GM21737 (cell line): Measurements from ENCODE around the gene CAPN15.

Experiments
- ATAC-seq: cut with Tn5 transposase; IDR thresholded peaks from one replicate; pipeline ENCODE4 v1.9.1; 2021; ENCODE audit warnings: mild to moderate bottlenecking, moderate library complexity; ENCODE audit not compliant: unreplicated experiment

Gene CAPN15

DNA sequence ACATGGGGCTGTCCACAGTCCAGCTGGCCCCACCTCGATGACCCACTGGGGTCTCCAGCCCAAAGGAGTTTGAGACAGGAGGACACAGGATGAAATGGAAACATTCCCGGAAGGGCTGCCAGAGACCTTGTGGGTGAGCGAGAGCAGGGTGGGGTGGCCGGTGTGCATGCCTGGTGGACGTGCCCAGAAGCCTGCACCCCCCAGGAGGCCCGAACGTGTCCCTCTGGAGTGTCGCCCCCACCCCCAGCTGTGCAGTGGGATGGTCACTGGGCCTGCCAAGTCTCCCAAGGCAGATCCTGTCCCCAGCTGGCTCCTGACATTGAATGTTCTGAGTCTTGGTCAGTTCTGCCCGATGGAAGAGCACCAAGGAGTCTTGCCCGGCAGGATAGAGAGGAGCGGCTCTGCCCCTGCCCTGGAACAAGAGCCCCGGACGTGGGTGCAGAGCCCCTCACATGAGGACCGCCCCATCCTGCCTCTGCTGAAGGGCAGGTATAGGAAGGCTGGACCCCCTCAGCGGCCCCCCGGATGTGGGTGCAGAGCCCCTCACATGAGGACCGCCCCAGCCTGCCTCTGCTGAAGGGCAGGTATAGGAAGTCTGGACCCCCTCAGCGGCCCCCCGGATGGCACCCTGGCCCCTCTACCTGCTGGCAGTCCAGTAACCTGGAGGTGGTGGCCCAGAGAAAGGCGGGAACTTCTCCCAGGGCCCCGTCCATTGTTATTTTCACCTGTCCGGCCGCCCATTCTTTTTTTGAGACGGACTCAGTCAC lies 3.1 kb upstream of the CAPN15 start:
- ATAC-seq, result no peak

- ATAC-seq, result no peak
These were observed 2.4 kb upstream of the CAPN15 start for GRCh38 chr16:525123-525519.

GRCh38 chr16:525520-526180 lies 1.9 kb upstream of the CAPN15 start:
- no peak for ATAC-seq

DNA sequence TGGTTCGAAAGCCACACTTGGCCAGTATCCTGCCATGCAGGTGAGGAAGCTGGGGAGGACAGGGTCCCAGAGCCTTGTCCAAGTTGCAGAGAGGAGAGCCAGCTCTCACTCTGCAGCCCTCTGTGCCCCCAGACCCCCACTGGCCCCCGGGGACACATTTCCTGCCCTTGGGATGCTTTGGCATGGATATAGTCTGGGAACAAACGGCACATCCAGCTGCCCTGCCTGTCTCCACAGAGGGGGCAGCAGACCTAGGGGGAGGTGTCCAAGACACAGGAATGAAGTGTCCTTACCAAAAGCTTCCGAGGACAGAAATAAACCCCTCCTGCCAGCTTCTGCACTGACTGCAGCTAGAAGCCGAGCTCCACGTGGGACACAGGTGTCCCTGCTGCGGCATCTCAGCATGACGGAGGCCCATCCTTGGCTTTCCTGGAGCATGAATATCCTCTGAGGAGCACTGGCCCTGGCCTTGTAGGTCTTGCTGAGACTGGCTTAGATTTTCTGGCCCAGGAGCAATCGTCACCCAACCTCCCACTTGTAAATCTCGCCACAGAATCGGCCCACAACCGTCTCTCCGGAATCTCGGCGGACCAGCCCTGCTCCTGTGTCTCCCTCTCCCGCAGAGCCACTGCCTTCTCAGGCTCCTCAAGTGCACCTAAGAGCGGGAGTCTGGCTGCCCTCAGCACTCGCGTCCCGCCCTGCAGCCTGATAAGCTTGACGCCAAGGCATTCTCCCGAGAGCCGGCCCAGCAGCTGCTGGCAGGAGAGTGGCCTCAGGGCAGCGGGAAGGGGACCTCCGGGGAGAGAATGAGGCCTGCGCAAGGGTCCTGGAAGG lies 1.1 kb upstream of the CAPN15 start:
- no peak for ATAC-seq

- ATAC-seq, result peak; percentile 9
These were observed 849 bp downstream of the CAPN15 start for GRCh38 chr16:528111-529011.

- no peak for ATAC-seq
These were observed 1.6 kb downstream of the CAPN15 start for GRCh38 chr16:529012-529575.

- ATAC-seq, result no peak
These were observed 2.8 kb downstream of the CAPN15 start for GRCh38 chr16:530111-530817.

DNA sequence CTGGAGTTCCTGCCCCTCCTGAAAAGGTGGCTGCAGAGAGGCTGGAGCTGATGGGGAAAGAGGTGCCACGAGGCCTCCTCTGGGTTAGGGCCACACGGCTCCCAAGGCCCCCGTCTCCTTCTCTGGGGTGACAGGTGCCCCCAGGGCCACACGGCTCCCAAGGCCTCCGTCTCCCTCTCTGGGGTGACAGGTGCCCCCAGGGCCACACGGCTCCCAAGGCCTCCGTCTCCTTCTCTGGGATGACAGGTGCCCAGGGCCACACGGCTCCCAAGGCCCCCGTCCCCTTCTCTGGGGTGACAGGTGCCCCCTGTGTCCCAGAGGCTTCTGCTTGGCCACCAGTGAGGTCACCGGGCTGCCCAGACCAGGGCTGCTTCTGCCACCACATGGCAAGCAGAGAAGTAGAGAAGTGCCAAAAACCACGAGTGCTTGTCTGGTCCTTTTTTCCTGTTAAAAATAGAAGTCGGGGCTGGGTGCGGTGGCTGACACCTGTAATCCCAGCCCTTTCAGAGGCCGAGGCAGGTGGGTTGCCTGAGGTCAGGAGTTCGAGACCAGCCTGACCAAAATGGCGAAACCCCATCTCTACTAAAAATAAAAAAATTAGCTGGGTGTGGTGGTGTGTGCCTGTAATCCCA lies 4.1 kb downstream of the CAPN15 start:
- no peak for ATAC-seq

DNA sequence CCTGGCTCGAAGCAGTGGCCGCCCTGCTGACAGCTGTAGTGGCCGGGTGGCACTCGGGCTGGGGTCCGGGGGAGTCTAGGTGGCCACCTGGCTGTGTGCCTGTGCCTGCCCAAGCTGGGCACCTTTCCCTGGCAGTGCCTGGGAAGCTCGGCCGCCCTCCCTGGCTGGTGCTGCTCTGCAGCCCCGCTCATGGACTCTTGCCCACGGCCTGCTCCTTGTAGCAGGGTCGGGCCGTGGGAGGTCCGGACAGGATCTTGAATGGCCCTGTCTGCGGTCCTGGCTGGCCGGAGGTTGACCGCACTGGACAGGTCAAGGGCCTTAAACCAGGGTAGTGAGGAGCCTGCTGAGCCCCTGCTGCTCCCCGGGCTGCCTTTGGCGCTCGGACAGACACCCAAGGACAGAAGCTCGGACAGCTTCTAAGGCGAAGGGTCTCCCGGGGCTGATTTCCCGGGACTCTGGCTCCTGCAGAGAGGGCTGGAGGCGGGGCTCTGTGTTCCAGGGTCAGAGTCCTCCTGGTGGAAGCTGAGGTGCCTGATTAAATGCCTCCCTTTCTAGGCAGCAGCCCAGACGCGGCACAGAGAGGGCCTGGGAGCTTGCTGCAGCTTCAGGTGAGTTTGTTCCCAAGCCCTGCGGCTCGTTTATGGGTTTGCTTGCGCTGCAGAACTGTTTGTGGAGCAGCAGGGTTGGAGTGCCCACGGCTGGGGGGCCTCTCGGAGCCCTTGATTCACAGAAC lies 6.0 kb downstream of the CAPN15 start:
- no peak for ATAC-seq

DNA sequence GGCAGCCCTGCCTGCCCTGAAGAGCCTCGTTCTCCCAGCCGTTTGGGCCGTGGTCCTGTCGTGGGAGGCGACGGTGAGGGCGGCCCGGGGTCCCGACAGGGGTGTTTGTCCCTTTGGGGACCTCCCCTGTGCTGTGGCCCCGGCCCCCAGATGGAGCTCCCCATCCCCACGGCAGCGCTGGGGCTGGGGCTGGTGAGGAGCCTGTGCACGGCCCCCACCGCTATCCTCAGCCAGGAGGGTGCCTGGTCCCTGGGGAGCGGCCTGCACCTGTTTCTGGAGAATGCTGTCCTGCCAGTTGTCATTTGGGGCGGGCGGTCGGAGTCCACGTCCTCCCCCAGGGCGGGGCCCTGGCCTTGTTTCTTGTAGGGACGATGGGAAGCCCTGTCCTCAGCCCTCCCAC lies 6.6 kb downstream of the CAPN15 start:
- ATAC-seq, result no peak

DNA sequence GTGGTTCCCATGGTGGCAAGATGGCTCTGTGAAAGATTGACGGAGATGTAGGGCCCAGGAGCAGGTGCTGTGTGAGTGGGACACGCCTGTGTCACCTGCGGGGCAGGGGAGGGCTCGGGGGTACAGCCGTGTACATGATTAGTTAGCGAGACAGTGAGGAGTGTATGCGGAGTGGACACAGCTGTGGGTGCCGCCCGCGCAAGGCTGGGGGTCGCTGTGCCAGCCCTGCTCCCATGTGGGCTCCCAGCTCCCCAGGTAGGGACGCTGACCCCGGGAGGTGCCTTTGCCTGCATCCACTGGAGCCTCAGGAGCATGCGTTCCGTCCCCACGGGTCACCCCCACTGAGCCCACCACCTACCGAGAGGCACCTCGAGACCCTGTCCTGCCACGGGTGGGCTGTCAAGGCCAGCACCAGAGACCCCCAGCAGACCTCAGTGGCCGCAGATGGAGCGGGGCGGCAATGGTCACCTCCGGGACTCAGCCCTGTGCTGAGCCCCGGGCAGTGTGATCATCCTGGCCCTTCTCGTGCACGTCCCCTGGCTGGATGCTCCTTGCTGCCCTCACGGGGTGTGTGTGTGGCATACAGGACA lies 7.4 kb downstream of the CAPN15 start:
- ATAC-seq, result no peak

DNA sequence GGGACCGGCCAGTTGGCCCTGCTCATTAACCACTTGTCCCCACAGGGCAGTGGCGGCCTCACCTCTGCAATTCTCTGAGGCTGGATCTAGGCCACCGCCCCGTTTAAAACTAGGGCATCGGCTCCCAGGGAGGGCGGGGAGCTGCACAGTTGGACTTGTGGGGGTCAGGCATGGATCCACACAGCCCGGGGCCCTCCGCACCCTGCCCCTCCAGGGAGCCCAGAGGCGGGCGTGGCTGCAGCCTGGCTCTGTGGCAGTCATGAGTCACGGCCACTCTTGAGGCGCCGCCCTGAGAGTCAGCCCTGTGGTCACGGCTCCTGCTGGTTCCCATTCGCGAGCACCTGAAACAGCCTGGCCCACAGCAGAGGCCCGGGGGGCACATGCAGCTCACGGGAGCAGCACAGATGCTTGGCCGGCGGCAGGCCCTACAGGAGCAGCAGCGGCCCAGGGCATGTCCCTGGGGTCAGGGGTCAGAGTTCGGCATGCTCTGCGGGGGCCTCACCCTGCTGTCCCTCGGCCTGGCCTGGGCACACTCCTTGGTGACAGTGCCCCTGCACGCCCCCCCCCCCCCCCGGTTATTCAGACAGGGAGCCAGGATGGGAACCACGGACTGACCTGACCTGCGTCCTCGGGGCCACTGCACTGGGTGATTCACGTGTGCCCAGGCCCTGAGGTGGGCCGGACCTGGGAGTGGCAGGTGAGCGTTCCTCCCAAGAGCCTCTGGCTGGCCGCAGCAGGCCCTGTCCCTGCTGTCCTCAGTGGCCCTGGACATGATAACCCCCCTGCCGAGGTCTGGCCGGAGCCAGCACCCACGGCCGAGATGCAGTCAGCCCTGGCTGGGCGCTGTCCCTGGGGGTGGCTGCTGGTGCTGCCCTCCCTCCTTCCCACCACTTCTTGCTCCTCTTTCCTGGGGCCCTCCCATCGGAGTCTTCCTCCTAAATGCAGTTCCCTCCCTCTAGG lies 8.2 kb downstream of the CAPN15 start:
- ATAC-seq, result no peak

- no peak for ATAC-seq
These were observed 9.2 kb downstream of the CAPN15 start for GRCh38 chr16:536746-537145.

DNA sequence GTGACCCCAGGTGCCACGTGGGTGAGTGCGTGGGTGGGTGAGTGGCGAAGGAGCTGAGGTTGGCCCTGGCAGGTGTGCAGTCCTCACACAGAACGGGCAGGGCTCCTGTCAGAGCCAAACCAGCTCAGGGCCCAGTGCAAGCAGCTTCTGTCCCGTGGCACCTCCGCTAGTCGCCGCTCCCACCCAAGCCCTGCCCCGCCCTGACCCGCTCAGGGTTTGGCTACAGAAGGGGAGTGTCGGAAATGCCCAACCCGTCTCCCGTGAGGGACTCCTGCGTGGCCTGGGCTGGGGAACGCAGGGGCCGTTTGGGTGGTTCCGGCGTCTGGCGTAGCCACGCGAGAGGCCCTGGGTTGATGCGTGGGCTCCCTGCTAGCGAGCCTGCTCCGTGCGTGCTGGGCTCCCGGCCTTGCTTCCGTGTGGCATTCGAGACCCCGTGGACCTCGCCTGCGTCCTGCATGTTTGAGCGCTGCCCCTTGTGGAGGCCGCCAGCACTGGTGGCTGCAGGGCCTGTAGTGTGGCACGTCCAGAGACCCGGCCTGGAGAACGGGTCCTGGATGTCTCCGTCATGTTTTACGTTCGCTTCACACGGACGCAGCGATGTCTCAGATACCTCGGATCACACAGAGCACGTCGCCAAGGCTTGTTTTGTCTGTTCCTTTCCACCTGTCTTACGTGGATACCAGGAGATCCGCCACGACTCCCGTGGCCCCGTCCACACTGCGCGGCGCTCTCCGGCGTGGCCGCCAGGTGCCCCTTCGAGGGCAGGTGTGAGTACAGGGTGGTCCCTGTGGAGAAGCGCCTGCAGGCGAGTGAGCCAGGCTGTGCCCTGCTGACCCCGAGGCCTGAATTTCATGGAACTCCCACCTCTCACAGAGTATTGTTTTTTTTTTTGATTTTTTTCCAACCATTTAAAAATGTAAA lies 10.2 kb downstream of the CAPN15 start:
- ATAC-seq, result no peak

GRCh38 chr16:539901-540530 lies 12.5 kb downstream of the CAPN15 start:
- no peak for ATAC-seq
